PC-3 (cell line): ENCODE data around the gene GIMAP8. TPM values are rescaled to one million over a fixed set of nuclear protein-coding genes. Genes with fewer than 3 reads are reported as not detected.

ENCODE experiments used
- ATAC-seq: fragments of 200-7000 bp; cut with Tn5 transposase; 2 replicates; pipeline ENCODE4 v1.9.1; 2020; ENCODE audit warnings: mild to moderate bottlenecking, moderate library complexity
- BruUV-seq: library from RNA; stranded (reverse); fragments of 400-500 nt; replicated peaks from 2 replicates; lab custom pipeline; 2021; lab: Mats Ljungman, UMichigan
- CTCF ChIA-PET: fragments of 300-600 bp; sonication (Branson Sonifier 250); formaldehyde crosslinking; loops from one replicate; lab custom pipeline; 2022; ENCODE audit warnings: antibody characterized with exemption; lab: Charles Lee
- POLR2A ChIA-PET: fragments of 300-600 bp; sonication (Branson Sonifier 250); formaldehyde crosslinking; loops from one replicate; lab custom pipeline; 2022; ENCODE audit warnings: antibody characterized with exemption; ENCODE audit not compliant: unreplicated experiment; lab: Charles Lee
- DNase-seq: peaks from one replicate; pipeline ENCODE4 v3.0.0-alpha.2; 2015
- H2AFZ ChIP-seq: fragments of 300-600 bp; sonication (generic); 2 replicates; pipeline ENCODE4 v1.6.0; 2016; ENCODE audit warnings: antibody characterized with exemption, low read length
- H3F3A ChIP-seq: fragments of 300-600 bp; sonication (generic); one replicate; pipeline ENCODE4 v1.6.0; 2017; ENCODE audit warnings: antibody characterized with exemption, low read length, control low read depth, mild to moderate bottlenecking; ENCODE audit not compliant: unreplicated experiment
- H3K27ac ChIP-seq: fragments of 300-600 bp; sonication (generic); 2 replicates; pipeline ENCODE4 v1.5.1; 2016; ENCODE audit warnings: mild to moderate bottlenecking, low read length
- H3K27me3 ChIP-seq: fragments of 300-600 bp; sonication (generic); 2 replicates; pipeline ENCODE4 v1.6.1; 2016; ENCODE audit warnings: low read length, mixed read lengths
- H3K36me3 ChIP-seq: fragments of 300-600 bp; sonication (generic); 2 replicates; pipeline ENCODE4 v1.6.1; 2016; ENCODE audit warnings: low read depth, mixed run types, low read length, mixed read lengths
- H3K4me1 ChIP-seq: fragments of 300-600 bp; sonication (generic); 2 replicates; pipeline ENCODE4 v1.5.1; 2016; ENCODE audit warnings: low read length; ENCODE audit not compliant: insufficient read depth
- H3K4me2 ChIP-seq: fragments of 300-600 bp; sonication (generic); 2 replicates; pipeline ENCODE4 v1.6.0; 2016; ENCODE audit warnings: low read length
- H3K4me3 ChIP-seq: fragments of 300-600 bp; sonication (generic); 2 replicates; pipeline ENCODE4 v1.5.1; 2016; ENCODE audit warnings: mild to moderate bottlenecking, low read length, mixed read lengths
- H3K79me2 ChIP-seq: fragments of 300-600 bp; sonication (generic); 2 replicates; pipeline ENCODE4 v1.6.1; 2017; ENCODE audit warnings: low read length, mixed read lengths
- H3K9ac ChIP-seq: fragments of 300-600 bp; sonication (generic); 2 replicates; pipeline ENCODE4 v1.6.0; 2016; ENCODE audit warnings: mild to moderate bottlenecking, low read length
- H3K9me2 ChIP-seq: fragments of 300-600 bp; sonication (generic); replicated peaks from 2 replicates; pipeline ENCODE4 v1.6.1; 2016; ENCODE audit warnings: mixed run types, low read length, mixed read lengths
- H3K9me3 ChIP-seq: fragments of 300-600 bp; sonication (generic); 2 replicates; pipeline ENCODE4 v1.6.1; 2016; ENCODE audit warnings: low read length, mixed read lengths
- H4K20me1 ChIP-seq: fragments of 300-600 bp; sonication (generic); 2 replicates; pipeline ENCODE4 v1.6.1; 2016; ENCODE audit warnings: low read length, mixed read lengths
- CTCF ChIP-seq: fragments of 300-600 bp; sonication (generic); conservative IDR thresholded peaks from 2 replicates; pipeline ENCODE4 v1.5.1; 2017; ENCODE audit warnings: antibody characterized with exemption, low read depth, mild to moderate bottlenecking, low read length
- EZH2 ChIP-seq: fragments of 300-600 bp; sonication (generic); IDR thresholded peaks from one replicate; pipeline ENCODE4 v1.6.1; 2017; ENCODE audit warnings: antibody characterized with exemption, mild to moderate bottlenecking, low read length; ENCODE audit not compliant: unreplicated experiment
- EZH2phosphoT487 ChIP-seq: fragments of 300-600 bp; sonication (generic); IDR thresholded peaks from 2 replicates; pipeline ENCODE4 v1.6.1; 2018; ENCODE audit warnings: mild to moderate bottlenecking, antibody characterized with exemption, low read length, borderline replicate concordance
- intact Hi-C: fragments of 100-400 bp; cut with micrococcal nuclease; formaldehyde crosslinking; loops from 2 replicates; pipeline ENCODE4 v1.9.0; 2023
- total RNA-seq: library from RNA; depleted of rRNA; stranded (reverse); fragments of >200 nt; gene quantifications from 2 replicates; pipeline ENCODE4 v1.2.3, GENCODE V29; 2014

The GIMAP8 gene
- total RNA-seq, 1 experiment from 2014 or later, result not detected

GRCh38 chr7:150435390-150436073, 14.9 kb upstream of the GIMAP8 start:
- no peaks in the 10 kb centered on the region for H3K27me3 ChIP-seq
- H3K4me3 ChIP-seq, result no peak overlapping the region
- no peak overlapping the region for H3K27ac ChIP-seq
- H3K9ac ChIP-seq, result no peak overlapping the region
- no peaks in the 10 kb centered on the region for H3F3A ChIP-seq
- H2AFZ ChIP-seq, result no peak overlapping the region
- no peaks in the 10 kb centered on the region for H4K20me1 ChIP-seq
- CTCF ChIA-PET, result no interaction called here
- ATAC-seq (no peak), DNase-seq (no peak)
- no peak for TF ChIP-seq EZH2
- no peak for TF ChIP-seq EZH2phosphoT487
- no peak for TF ChIP-seq CTCF
- no peak overlapping the region for H3K4me2 ChIP-seq
- no peaks in the 10 kb centered on the region for H3K9me2 ChIP-seq
- BruUV-seq, result no TSS peak
- H3K4me1 ChIP-seq, result no peaks in the 10 kb centered on the region
- no peaks in the 10 kb centered on the region for H3K79me2 ChIP-seq
- intact Hi-C loops, result no loop called here
- no peaks in the 10 kb centered on the region for H3K36me3 ChIP-seq
- POLR2A ChIA-PET, result interaction anchor here (0.7 kb wide), 1 partner anchor 285 kb away, joined by 4 read pairs; no protein-coding TSS in a partner anchor
- no peaks in the 10 kb centered on the region for H3K9me3 ChIP-seq

- H3K9ac ChIP-seq, result no peak overlapping the region
- no peak overlapping the region for H3K4me2 ChIP-seq
- no peaks in the 10 kb centered on the region for H3K36me3 ChIP-seq
- H2AFZ ChIP-seq, result no peak overlapping the region
- POLR2A ChIA-PET, result no interaction called here
- no peak for TF ChIP-seq EZH2
- TF ChIP-seq EZH2phosphoT487, result no peak
- TF ChIP-seq CTCF, result no peak
- no peaks in the 10 kb centered on the region for H3K27me3 ChIP-seq
- H3K27ac ChIP-seq, result no peak overlapping the region
- no peak overlapping the region for H3K4me3 ChIP-seq
- DNase-seq (no peak), ATAC-seq (no peak)
- H3K4me1 ChIP-seq, result no peaks in the 10 kb centered on the region
- no peaks in the 10 kb centered on the region for H3F3A ChIP-seq
- no peaks in the 10 kb centered on the region for H3K79me2 ChIP-seq
- no TSS peak for BruUV-seq
- intact Hi-C loops, result no loop called here
- no peaks in the 10 kb centered on the region for H3K9me2 ChIP-seq
- CTCF ChIA-PET, result no interaction called here
- no peaks in the 10 kb centered on the region for H3K9me3 ChIP-seq
- no peaks in the 10 kb centered on the region for H4K20me1 ChIP-seq
Measured at GRCh38 chr7:150439967-150440366, 10.5 kb upstream of the GIMAP8 start.

- ChIA-PET CTCF (no interaction called here), POLR2A (no interaction called here)
- peaks cover 5% of the 10 kb centered on the region for H3K4me1 ChIP-seq
- no peaks in the 10 kb centered on the region for H3K9me2 ChIP-seq
- ATAC-seq (no peak), DNase-seq (no peak)
- no peaks in the 10 kb centered on the region for H3K27me3 ChIP-seq
- no peaks in the 10 kb centered on the region for H3F3A ChIP-seq
- H3K4me2 ChIP-seq, result no peak overlapping the region
- H3K9ac ChIP-seq, result no peak overlapping the region
- H3K27ac ChIP-seq, result no peak overlapping the region
- intact Hi-C loops, result no loop called here
- BruUV-seq, result no TSS peak
- TF ChIP-seq EZH2 (no peak), CTCF (no peak)
- no peaks in the 10 kb centered on the region for H3K9me3 ChIP-seq
- H3K4me3 ChIP-seq, result no peak overlapping the region
- no peaks in the 10 kb centered on the region for H4K20me1 ChIP-seq
- no peak overlapping the region for H2AFZ ChIP-seq
- H3K36me3 ChIP-seq, result no peaks in the 10 kb centered on the region
- no peaks in the 10 kb centered on the region for H3K79me2 ChIP-seq
Measured at GRCh38 chr7:150441524-150441923, 8.9 kb upstream of the GIMAP8 start.
